K562 (cell line): Measurements from ENCODE around the gene GXYLT2. TPM values are rescaled to one million over a fixed set of nuclear protein-coding genes. Genes with fewer than 3 reads are reported as not detected.

Experiments used
- CEBPZ ChIP-seq: fragments of 150-350 bp; IDR thresholded peaks from 2 replicates; pipeline ENCODE4 v1.6.1; 2014; ENCODE audit warnings: low read depth, mild to moderate bottlenecking, low read length, borderline replicate concordance
- CHD4 ChIP-seq: fragments of 200-600 bp; sonication (generic); IDR thresholded peaks from 3 replicates; pipeline ENCODE4 v1.6.1; 2012; ENCODE audit warnings: low read depth, mild to moderate bottlenecking, mixed read lengths, low read length, inconsistent platforms; ENCODE audit not compliant: insufficient read depth, insufficient replicate concordance, poor library complexity, severe bottlenecking
- E2F5 ChIP-seq: sonication (generic); formaldehyde crosslinking; IDR thresholded peaks from 2 replicates; pipeline ENCODE4 v1.8.0; 2022; ENCODE audit warnings: mild to moderate bottlenecking, missing genetic modification reagents
- E2F8 ChIP-seq: fragments of 450-650 bp; IDR thresholded peaks from 2 replicates; pipeline ENCODE4 v1.7.1; 2018; ENCODE audit warnings: mild to moderate bottlenecking, low read depth; ENCODE audit not compliant: partially characterized antibody
- FOSL1 ChIP-seq: fragments of 200-800 bp; sonication (Bioruptor generic); conservative IDR thresholded peaks from 2 replicates; pipeline ENCODE4 v1.6.1; 2016; ENCODE audit warnings: missing genetic modification characterization, missing compliant biosample characterization
- GATAD2A ChIP-seq: fragments of 450-650 bp; IDR thresholded peaks from 2 replicates; pipeline ENCODE4 v1.6.1; 2017
- GTF3C2 ChIP-seq: IDR thresholded peaks from 3 replicates; pipeline ENCODE4 v1.6.1; 2011; ENCODE audit warnings: borderline replicate concordance, mild to moderate bottlenecking, moderate library complexity; ENCODE audit not compliant: insufficient read length; ENCODE audit errors: extremely low read depth
- ILF3 ChIP-seq: fragments of 450-650 bp; IDR thresholded peaks from 2 replicates; pipeline ENCODE4 v1.6.1; 2018; ENCODE audit warnings: antibody characterized with exemption, mild to moderate bottlenecking, moderate library complexity, borderline replicate concordance
- RBM34 ChIP-seq: fragments of 200-400 bp; formaldehyde crosslinking; IDR thresholded peaks from 2 replicates; pipeline ENCODE4 v1.6.1; 2018; ENCODE audit warnings: low read length, borderline replicate concordance; ENCODE audit not compliant: insufficient read depth
- THRA ChIP-seq: fragments of 450-650 bp; IDR thresholded peaks from 2 replicates; pipeline ENCODE4 v1.6.1; 2017; ENCODE audit warnings: mild to moderate bottlenecking, moderate library complexity
- ZBTB9 ChIP-seq: fragments of 450-650 bp; formaldehyde crosslinking; IDR thresholded peaks from 2 replicates; pipeline ENCODE4 v1.4.0; 2020; ENCODE audit warnings: mild to moderate bottlenecking, moderate library complexity
- ZNF766 ChIP-seq: fragments of 200-800 bp; sonication (Bioruptor generic); conservative IDR thresholded peaks from 2 replicates; pipeline ENCODE4 v1.6.1; 2016; ENCODE audit warnings: missing genetic modification characterization, missing compliant biosample characterization
- polyA plus RNA-seq, 8 experiments: library from polyadenylated mRNA; depleted of rRNA in 4 of 8; stranded (reverse) in 5 of 8; unstranded in 3 of 8; fragments of >200 nt; fragmentation: Nextera tagmentation in 2 of 8; fragmentation: Illumina TruSeq in 1 of 8; extraction: Ambion mirVana in 2 of 8; extraction: Trizol in 1 of 8; gene quantifications; 2 replicates each; pipeline versions ENCODE4 v1.2.1 to v1.2.3, GENCODE V29; 2011 to 2014; ENCODE audit warnings: inconsistent platforms in 1 of 8, missing spikeins in 1 of 8
- total RNA-seq, 7 experiments: library from RNA; depleted of rRNA in 6 of 7; stranded (reverse); fragments of >200 nt in 6 of 7; fragmentation: Illumina TruSeq in 2 of 7; extraction: Trizol in 2 of 7; gene quantifications; 2 replicates each; pipeline versions ENCODE4 v1.2.1 to v1.2.3, GENCODE V29; 2011 to 2021; ENCODE audit warnings: low replicate concordance in 1 of 7

The GXYLT2 gene
- total and polyA plus RNA-seq, 9 of the 15 experiments (the other 6 are each of a cell fraction or from before 2014, with no cell fraction given), result 0.71 to 6.0 (median 3.3) TPM

- no peak for TF ChIP-seq GATAD2A
- TF ChIP-seq E2F8, result no peak
- TF ChIP-seq FOSL1, result no peak
- TF ChIP-seq ZBTB9 (CRISPR knock-in tag), result no peak
- no peak for TF ChIP-seq CHD4
- TF ChIP-seq ILF3, result no peak
- no peak for TF ChIP-seq CEBPZ
- no peak for TF ChIP-seq E2F5 (CRISPR knock-in tag)
- TF ChIP-seq ZNF766, result peak; percentile 68; the same call in 1 of the 2 replicates
- TF ChIP-seq GTF3C2, result no peak
- TF ChIP-seq THRA, result no peak
- no peak for TF ChIP-seq RBM34
These were observed 108.9 kb downstream of the GXYLT2 start, which contains the start of gene PPP4R2 (continued) for GRCh38 chr3:72996473-72997333.
